H1 (cell line): ENCODE results near the gene TEKT5. TPM values are rescaled to one million over a fixed set of nuclear protein-coding genes. Genes with fewer than 3 reads are reported as not detected.

Experiments
- BCL11A ChIP-seq, 2 experiments: IDR thresholded peaks; one replicate each; pipeline ENCODE4 v1.6.1; 2011; ENCODE audit warnings: low read depth in 2 of 2, low read length in 2 of 2, mild to moderate bottlenecking in 2 of 2
- CHD1 ChIP-seq: IDR thresholded peaks from 2 replicates; pipeline ENCODE4 v1.6.1; 2012; ENCODE audit warnings: low read depth, low read length, improper control_type of control experiment
- EGR1 ChIP-seq: IDR thresholded peaks from 2 replicates; pipeline ENCODE4 v1.6.1; 2011; ENCODE audit warnings: low read depth, low read length, borderline replicate concordance
- EZH2 ChIP-seq: fragments of 200-600 bp; sonication (generic); IDR thresholded peaks from 2 replicates; pipeline ENCODE4 v1.7.1; 2012; ENCODE audit warnings: low read depth, mild to moderate bottlenecking, moderate library complexity, low read length, inconsistent platforms; ENCODE audit not compliant: severe bottlenecking
- KDM4A ChIP-seq: IDR thresholded peaks from one replicate; pipeline ENCODE4 v1.7.1; 2012; ENCODE audit warnings: low read depth, mild to moderate bottlenecking, moderate library complexity, low read length, inconsistent platforms; ENCODE audit not compliant: severe bottlenecking
- NANOG ChIP-seq: IDR thresholded peaks from 2 replicates; pipeline ENCODE4 v1.6.1; 2011; ENCODE audit warnings: low read length, low read depth, mild to moderate bottlenecking, inconsistent platforms; ENCODE audit not compliant: insufficient read depth, poor library complexity, severe bottlenecking
- POLR2AphosphoS5 ChIP-seq: IDR thresholded peaks from 2 replicates; pipeline ENCODE4 v1.6.1; 2011; ENCODE audit warnings: low read depth, low read length
- SUZ12 ChIP-seq: fragments of 200-600 bp; sonication (generic); IDR thresholded peaks from 2 replicates; pipeline ENCODE4 v1.6.1; 2012; ENCODE audit warnings: mild to moderate bottlenecking, inconsistent platforms, low read length, moderate library complexity, mixed read lengths
- YY1 ChIP-seq: IDR thresholded peaks from 2 replicates; pipeline ENCODE4 v1.6.1; 2011; ENCODE audit warnings: low read depth, mild to moderate bottlenecking, low read length
- polyA plus RNA-seq, 7 experiments: library from polyadenylated mRNA; depleted of rRNA in 3 of 7; stranded (reverse) in 5 of 7; unstranded in 2 of 7; fragments of >200 nt in 5 of 7; fragments of 200-250 nt in 2 of 7; gene quantifications; 1 replicate in 5 of 7; 2 replicates in 1 of 7; 4 replicates in 1 of 7; pipeline versions ENCODE4 v1.2.1 to v1.2.3, GENCODE V29; 2011 to 2013; ENCODE audit warnings: missing spikeins in 2 of 7, mixed read lengths in 2 of 7
- total RNA-seq: library from RNA; stranded (reverse); fragmentation: NEBNext Ultra II Directional; extraction: Animal tissue kit (Norgen Biotek cat#: 25700); gene quantifications from 2 replicates; pipeline ENCODE4 v1.2.1, GENCODE V29; 2021

The TEKT5 gene
- total and polyA plus RNA-seq, 2 of the 8 experiments (the other 6 are each of a cell fraction or from before 2014, with no cell fraction given), result 0.95 TPM; not detected in 1

DNA sequence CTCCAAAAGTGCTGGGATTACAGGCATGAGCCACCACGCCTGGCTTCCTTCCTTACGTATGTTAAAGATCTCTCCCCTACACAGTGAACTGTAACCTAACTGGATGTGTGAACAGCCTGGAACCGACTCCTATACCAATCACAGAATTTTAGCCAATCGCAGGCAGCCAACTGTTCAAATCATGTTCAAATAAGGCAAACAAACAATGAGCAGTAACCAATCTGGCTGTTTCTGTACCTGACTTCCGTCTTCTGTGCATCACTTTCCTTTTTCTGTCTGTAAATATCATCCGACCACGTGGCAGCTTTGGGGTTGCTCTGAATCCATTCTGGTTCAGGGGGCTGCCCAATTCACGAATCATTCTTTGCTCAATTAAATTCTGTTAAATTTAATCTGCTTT, 27.5 kb downstream of the TEKT5 start (continued):
- TF ChIP-seq EGR1 (no peak), SUZ12 (no peak), NANOG (no peak), POLR2AphosphoS5 (no peak), KDM4A (no peak), BCL11A (IDR thresholded peaks at IDR 0.05; ENCODE audit: low read depth in 2 of 2, low read length in 2 of 2) (no peak), EZH2 (no peak), YY1 (no peak), CHD1 (no peak)
